Retinal pigment epithelial cell (primary cell): ENCODE results near the gene LCN15.
"Not testable (repeated sequence)": the region's sequence is repeated elsewhere in the genome, so short reads cannot be mapped to it uniquely, and the experiment has no call there.

Experiments
- DNase-seq: peaks from one replicate; pipeline ENCODE4 v3.0.0-alpha.2; 2010; ENCODE audit warnings: low read depth
- H3K4me3 ChIP-seq: 2 replicates; pipeline ENCODE4 v1.5.1; 2011; ENCODE audit warnings: mild to moderate bottlenecking, low read length, control low read depth, moderate library complexity
- TF ChIP-seq, protein P1 (sequence below): conservative IDR thresholded peaks from 2 replicates; pipeline ENCODE4 v1.5.1; 2011; ENCODE audit warnings: low read depth, low read length, control low read depth, inconsistent platforms

LCN15 gene

GRCh38 chr9:136786451-136786850, 22.1 kb upstream of the LCN15 start:
- H3K4me3 ChIP-seq = no peak overlapping the region
- DNase-seq = no peak
- TF ChIP-seq, protein P1, sequence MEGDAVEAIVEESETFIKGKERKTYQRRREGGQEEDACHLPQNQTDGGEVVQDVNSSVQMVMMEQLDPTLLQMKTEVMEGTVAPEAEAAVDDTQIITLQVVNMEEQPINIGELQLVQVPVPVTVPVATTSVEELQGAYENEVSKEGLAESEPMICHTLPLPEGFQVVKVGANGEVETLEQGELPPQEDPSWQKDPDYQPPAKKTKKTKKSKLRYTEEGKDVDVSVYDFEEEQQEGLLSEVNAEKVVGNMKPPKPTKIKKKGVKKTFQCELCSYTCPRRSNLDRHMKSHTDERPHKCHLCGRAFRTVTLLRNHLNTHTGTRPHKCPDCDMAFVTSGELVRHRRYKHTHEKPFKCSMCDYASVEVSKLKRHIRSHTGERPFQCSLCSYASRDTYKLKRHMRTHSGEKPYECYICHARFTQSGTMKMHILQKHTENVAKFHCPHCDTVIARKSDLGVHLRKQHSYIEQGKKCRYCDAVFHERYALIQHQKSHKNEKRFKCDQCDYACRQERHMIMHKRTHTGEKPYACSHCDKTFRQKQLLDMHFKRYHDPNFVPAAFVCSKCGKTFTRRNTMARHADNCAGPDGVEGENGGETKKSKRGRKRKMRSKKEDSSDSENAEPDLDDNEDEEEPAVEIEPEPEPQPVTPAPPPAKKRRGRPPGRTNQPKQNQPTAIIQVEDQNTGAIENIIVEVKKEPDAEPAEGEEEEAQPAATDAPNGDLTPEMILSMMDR = no peak

DNA sequence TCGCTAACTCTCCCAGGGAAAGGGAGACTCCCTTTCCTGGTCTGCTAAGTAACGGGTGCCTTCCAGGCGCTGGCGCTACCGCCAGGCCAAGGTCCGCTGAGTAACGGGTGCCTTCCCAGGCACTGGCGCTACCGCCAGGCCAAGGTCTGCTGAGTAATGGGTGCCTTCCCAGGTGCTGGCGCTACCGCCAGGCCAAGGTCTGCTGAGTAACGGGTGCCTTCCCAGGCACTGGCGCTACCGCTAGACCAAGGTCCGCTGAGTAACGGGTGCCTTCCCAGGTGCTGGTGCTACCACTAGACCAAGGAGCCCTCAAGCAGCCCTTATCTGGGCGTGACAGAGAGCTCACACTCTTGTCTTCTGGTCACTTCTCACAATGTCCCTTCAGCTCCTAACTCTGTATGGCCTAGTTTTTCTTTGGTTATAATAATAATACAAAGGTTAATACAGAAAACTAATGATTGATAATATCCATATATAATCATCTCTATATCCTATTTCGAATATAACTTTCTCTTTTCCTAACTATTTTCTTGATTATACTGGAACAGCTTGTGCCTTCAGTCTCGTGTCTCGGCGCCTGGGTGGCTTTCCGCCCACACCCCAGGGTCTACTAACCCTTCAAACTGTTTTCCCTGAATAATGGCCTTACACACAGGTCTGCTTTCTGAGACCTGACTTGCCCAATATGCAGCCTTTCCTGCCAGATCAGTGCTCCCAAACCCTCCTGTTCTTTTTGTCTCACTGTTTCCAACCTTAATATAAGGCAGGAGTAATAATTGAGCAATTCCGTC, 21.4 kb upstream of the LCN15 start:
- H3K4me3 ChIP-seq, DNase-seq: not testable (repeated sequence)

GRCh38 chr9:136784997-136785361, 20.7 kb upstream of the LCN15 start:
- no peak for DNase-seq
- TF ChIP-seq, protein P1 = no peak

DNA sequence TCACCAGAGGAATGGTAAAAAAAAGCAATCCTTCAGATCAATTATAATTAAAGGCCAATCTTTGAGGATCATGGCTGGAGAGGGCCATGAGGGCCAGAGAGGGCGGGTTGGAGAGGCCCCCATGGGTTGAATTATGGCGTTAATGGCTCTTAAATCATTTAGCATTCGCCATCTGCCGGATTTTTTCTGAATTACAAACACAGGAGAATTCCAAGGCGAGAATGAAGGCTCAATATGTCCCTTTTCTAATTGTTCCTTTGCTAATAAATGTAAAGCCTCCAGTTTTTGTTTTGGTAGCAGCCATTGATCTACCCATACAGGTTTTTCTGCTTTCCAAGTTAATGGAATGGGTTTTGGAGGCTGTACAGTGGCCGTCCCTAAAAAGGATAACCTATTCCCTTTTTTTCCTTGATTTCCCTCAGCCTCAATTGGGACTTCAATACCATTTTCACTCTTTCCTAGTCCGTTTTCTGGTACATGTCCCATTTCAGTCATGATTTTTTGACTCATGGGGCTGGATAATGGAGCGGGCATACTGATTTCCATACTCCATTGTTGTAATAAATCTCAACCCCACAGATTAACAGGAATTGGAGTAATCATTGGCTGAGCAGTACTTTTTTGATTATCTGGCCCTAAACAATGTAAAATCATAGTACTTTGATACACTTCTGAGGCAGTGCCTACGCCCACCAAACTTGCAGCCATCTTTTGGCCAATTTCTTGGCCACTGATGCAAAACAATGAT, 20.1 kb upstream of the LCN15 start:
- TF ChIP-seq, protein P1 = peak; percentile 12
- DNase-seq = no peak
- H3K4me3 ChIP-seq = no peak overlapping the region

More at GRCh38 chr9:136784997-136785361, 20.7 kb upstream of the LCN15 start:
- no peak overlapping the region for H3K4me3 ChIP-seq

DNA sequence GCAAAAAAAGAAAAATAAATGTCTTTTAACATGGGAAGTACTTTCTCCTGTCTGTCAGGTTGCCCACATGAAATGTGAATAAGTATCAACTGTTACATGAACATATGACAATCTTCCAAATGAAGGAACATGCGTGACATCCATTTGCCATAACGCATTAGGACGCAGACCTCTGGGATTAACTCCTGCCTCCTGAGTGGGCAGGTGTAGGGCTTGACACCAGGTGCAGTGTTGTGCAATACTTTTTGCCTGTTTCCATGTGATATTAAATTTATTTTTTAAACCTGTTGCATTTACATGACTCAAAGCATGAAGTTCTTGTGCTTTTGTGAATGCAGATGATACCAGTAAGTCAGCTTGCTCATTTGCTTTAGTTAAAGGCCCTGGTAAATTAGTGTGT, 18.1 kb upstream of the LCN15 start:
- H3K4me3 ChIP-seq = no peak overlapping the region
- TF ChIP-seq, protein P1 = no peak
- no peak for DNase-seq

GRCh38 chr9:136779808-136780207, 15.5 kb upstream of the LCN15 start:
- H3K4me3 ChIP-seq = no peak overlapping the region
- no peak for DNase-seq
- TF ChIP-seq, protein P1 = peak; percentile 17

DNA sequence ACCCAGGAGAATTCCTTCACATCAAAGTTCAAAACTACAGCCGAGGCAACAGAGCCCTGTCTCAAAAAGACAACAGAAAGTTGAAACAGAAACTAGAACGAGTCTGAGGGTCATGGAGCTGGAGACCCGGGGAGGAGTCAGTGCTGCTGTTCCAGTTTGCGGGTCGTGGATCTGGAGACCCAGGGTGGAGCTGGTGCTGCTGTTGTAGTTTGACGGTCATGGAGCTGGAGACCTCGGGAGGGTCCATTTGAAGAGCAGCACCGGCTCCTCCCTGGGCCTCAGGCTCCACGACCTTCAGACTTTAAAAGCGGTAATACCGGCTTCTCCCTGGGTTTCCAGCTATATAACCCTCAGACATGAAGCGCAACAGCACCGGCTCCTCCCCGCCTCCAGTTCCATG, 13.0 kb upstream of the LCN15 start:
- no peak overlapping the region for H3K4me3 ChIP-seq
- DNase-seq = no peak
- TF ChIP-seq, protein P1 = no peak
